ENCODE measurements around the gene ABCA13. TPM values are rescaled to one million over a fixed set of nuclear protein-coding genes. Genes with fewer than 3 reads are reported as not detected.

The ABCA13 gene
- polyA plus RNA-seq, 10 donors: 0.01 to 0.25 (median 0.13) TPM

DNA sequence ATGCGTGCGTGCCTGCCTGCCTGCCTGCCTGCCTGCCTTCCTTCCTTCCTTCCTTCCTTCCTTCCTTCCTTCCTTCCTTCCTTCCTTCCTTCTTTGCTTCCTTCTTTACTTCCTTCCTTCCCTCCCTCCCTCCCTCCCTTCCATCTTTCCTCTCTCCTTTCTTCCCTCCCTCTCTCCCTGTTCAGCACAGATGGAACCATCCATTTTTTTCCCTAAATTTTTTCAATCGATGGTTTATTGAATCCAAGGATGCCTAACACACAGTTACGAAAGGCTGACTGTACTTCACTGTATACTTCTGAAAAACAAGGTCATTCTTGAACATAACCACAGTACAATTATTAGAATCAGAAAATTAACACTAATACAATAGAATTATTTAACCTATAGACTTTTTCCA, 53.8 kb downstream of the ABCA13 start:
- DNase-seq: no peak

DNA sequence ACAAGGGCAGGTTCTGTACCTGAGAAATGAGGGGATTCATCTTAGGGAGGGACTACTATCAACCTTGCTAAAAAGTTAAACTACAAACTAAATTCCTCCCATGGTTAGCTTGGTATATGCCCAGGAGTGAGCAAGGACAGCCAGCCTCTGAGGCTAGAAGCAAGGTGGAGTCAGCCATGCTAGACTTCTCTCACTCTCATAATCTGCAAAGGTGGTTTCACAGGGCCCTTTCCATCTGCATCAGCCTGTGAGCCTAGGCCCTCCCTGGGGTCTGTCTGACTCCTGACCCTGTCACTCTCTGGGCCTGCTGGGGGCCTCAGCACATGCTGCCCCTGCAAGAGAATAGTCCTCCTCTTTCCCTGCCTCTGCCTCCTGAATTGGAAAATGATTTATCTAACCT, 66.1 kb downstream of the ABCA13 start:
- no peak for DNase-seq

DNA sequence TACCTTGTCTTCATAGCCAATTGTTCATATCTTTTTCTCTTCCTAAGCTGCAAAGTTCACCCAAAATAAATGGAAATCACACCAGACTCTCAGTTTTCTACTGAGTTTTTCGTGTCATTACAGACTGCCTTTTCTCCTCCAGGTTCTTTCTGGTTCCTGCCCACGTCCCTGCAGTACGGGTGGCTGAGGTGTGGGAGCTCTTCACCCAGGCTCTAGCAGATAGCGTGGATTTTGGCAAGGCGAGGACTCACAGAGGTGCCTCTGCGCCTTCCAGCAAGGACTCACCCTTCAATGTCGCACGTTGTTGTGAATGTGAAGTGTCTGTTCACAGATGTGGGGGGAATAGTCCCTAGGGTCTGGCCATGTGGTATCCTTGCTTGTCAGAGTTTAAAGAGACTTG, 71.6 kb downstream of the ABCA13 start:
- DNase-seq: no peak

DNA sequence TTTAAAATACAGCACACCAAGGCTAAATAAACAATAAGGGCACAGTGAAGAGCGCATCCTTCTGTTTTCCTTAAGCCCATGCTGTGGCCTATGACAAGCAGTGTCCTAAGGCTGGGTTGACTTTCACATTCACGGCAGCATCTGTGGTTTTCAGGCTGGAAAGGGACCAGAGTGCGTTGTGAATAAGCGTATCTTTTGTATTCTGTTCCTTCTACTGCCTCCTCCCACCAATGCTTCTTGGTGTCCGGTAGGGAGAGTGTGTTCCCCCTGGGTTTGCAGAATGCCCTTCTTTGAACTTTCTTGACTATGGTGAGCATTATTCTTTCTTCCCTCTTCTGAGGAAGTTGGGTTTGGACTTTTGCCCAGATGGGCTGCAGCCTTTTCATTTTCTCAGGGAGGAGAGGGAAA, 73.6 kb downstream of the ABCA13 start:
- DNase-seq: peak; percentile 28 to 44 (median 36)

DNA sequence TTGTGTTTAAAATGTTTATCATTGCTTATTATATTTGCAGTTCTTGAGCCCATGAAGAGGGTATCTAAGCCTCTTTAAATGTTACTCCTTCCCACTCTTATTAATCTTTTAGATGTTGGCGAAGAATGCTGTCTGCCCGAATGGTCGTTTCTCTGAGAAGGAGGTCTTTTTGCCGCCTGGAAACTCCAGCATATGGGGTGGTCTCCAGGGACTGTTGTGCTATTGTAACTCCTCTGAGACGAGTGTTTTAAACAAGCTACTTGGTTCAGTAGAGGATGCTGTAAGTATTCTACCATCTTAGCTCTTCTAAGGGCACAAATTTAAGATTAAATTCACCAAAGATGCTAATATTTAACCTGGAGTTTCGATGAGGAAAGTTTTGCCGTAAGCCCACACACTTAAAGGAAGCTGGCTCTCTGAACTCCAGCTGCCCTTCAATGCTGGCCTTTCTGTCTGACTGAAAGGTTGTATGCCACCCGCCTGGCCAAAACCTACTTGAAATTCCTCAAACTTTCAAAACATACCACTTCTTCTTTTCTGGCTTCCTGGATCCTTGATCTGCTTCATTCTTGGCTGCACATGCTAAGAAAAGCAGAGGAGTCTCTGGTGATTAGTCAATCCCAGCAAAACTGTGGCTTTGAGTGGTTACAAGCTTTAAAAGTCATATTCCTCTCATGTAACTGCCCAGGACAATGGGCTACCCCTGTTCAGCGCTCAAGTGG, 74.7 kb downstream of the ABCA13 start:
- DNase-seq: peak in 1 of 3 donors; percentile 15

DNA sequence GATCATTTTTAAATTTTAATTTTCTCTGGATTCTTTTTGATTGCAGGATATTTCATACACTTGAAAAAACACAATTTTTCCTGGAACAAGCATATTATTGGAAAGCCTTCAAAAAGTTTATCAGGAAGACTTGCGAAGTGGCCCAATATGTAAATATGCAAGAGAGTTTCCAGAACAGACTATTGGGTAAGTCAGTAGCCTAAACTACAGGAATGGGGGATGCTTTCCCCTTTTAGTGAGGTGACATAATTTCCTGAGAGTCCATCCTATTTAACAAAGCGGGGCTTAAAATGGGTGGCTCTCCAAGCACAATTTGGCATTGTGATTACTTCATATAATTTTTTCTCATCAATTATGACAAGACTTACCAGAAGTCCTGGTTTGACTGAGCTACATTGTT, 77.9 kb downstream of the ABCA13 start:
- DNase-seq: no peak

DNA sequence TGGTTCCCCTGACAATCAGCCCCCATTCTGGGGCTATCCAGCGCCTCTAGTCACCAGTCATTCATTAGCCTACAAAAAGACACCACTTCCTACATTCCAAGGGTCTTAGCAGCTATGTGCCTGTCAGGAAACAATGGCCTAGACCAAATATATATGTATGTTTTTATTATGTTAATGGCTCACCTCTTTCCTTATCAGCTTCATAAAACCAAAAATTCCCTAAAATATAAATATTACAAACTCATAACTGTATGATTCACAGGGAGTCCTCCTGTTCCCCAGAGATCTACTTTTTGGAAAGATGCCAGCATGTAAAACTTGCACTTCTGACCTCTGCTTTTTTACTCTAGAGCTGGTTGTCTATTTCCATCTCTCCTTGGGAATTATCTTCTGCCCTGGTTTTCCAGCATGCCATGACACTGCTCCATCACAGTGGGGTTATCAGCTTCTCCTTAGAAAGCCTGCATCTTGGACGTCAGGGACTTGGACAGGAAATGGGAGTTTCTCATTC, 79.2 kb downstream of the ABCA13 start:
- peak in 2 of 3 donors; percentile 17 to 49 for DNase-seq

DNA sequence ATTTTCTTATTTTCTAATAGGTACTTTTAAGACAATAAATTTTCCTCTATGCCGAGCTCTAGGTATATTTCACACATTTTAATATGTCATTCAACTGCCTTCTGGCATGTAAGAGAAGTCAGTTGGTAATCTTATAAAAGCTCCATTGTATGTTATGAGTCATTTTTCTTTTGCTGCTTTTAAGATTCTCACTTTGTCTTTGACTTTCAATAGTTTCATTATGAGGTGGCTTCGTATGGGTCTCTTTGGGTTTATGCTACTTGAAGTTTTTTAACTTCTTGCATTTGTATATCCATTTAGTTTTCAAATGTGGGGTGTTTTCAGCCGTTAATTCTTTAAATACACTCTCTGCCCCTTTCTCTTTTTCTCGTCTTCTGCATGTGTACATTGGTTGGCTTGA, 80.5 kb downstream of the ABCA13 start:
- no peak for DNase-seq

DNA sequence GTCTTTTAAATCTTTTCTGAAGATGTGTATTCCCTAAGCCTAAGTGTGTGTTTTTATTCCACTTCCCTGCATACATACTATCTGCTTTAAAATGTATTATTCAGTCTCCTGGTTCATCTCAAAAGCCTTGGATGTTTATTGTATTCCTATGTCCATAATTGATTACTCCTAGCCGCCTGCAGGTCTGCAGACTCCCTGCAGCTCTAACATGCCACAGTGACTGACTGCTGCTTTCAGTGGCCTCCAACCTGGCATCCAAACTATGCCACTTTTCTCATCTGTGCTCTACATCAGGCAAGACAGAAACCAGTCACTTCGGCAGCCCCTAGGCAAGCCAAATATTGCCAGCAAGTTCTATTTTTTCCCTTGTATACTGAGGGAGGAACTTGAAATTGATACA, 81.7 kb downstream of the ABCA13 start:
- no peak for DNase-seq

DNA sequence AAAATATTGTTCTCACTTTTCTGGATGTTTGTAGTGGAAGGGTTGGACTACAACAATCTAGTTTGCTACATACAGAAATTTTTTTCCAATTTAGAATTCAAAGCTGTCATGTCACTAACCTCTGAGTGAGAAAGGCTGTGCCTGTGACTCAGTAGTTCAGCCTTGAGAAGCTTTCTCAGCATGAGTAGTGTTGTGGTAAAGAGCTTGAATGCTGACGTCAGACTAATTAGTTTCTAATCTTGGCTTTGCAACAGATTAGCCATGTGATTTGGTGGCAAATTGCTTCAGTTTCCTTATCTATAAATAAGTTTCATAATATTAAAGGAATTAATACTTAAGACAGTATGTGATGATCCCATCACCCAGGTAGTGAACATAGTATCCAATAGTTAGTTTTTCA, 83.8 kb downstream of the ABCA13 start:
- DNase-seq: peak in 1 of 3 donors; percentile 32

DNA sequence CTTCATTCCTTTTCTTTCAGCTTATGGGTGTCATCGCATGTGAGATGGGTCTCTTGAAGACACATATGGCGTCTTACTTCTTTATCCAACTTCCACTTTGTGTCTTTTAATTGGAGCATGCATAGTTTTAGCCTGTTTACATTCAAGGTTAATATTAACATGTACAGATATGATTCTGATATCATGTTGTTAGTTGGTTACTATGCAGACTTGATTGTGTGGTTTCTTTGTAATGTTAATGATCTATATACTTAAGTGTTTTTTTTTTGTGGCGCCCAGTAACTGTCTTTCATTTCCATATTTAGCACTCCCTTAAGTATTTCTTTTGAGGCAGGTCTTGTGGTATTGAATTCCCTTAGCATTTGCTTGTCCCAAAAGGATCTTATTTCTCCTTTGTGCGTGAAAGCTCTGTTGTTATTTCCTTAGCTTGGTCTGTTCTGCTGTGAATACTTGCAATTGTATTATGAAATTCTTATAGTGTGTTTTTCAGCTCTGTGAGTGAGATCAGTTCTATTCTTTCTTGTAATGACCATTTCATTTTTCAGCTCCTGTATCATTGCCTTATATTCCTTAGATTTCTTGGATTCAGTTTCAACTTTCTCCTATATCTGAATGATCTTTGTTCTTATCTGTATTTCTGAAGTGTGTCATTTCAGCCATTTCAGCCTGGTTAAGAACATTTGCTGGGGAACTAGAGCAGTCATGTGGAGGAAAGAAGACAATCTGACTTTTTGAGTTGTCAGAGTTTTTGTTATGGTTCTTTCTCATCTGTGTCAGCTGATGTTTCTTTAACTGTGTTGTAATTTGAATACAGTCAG, 88.4 kb downstream of the ABCA13 start:
- no peak for DNase-seq

DNA sequence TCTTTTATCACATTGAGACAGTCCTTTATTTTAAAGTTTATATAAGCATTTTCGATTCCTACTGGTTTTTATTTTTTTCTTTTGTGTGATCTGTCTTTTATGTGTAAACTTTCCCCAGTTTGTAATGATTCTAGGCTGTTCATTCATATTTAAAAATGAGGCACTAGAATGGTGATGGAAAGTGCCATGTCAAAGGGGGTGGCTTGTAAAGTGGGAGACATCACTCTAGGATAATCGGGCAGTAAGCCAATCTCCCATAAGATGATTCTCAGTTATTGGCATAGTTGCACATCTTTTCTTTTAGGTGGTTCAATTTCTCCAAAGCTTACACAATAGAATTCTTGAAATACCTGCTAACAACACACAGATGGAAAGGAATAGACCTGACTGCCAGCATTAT, 90.4 kb downstream of the ABCA13 start:
- no peak for DNase-seq

DNA sequence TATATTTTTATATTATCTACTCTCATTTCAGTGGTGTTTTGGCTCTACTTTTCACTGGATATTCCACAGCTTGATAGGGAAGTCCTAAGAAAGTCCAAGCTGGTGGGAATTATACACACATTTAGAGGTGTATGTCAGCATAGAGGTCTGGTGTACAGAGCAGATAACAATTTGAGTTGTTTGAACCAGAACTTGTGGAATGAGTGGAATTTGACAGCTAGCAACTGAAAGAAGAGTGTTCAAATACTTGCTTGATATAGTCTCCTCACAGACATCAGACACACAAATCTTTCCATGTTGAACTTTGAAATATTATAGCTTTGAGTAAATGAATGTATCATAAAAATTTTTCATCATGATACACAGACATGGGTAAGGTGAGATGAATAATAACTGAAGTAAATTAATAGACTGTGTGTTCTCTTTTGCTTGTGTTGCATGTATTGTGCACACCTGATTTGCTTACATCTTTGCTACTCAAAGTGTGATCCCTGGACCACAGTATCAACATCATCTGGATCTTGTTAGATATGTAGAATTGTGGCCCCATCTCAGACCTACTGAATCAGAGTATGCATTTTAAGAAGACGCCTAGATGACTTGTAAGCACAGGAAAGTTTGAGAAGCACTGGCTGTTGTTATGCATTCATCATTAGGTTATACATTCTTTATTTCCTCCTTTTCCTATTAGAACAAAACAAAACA, 91.5 kb downstream of the ABCA13 start:
- no peak for DNase-seq

DNA sequence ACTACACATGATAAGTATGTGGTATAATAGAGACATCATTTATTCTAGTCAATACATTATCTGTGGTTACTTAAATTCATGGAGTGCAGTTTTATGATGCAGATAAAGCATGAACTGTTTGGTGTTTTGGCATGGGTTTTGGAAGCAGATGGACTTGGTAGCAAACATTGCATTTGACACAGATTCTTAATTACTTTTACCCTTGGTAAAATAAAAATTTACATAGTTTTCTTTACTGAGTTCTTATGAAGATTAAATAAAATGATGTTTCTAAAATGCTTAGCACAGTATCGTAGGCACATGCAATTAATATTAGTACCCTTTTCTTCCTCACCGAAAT, 92.0 kb downstream of the ABCA13 start:
- DNase-seq: no peak

DNA sequence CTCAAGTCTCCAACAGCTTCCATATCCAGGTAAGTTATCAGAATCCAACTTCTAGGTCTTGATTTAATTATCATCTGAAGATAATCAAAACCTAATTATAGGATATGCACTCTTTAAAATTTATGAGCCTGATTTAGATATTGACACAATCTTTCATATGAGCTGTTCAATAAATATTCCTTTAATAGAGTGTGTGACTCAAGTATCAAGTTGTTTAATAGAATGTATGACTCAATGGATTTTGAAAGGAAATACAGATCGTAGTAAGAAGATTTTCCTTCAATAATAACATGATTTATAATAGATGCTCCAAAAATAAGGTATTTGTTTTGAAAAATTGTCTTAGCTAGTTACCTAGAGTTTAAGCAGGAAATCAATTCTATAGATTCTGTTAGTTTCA, 97.8 kb downstream of the ABCA13 start:
- no peak for DNase-seq

DNA sequence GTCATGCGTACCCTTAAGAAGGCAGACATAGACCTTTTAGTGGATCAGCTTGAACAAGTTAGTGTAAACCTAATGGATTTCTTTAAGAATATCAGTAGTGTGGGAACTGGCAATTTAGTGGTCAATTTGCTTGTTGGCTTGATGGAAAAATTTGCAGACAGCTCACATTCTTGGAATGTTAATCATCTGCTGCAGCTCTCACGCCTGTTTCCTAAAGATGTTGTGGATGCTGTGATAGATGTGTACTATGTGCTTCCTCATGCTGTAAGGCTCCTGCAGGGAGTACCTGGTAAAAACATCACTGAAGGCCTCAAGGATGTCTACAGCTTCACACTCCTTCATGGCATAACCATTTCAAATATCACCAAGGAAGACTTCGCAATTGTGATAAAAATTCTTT, 103.4 kb downstream of the ABCA13 start:
- peak in 1 of 3 donors; percentile 18 for DNase-seq

DNA sequence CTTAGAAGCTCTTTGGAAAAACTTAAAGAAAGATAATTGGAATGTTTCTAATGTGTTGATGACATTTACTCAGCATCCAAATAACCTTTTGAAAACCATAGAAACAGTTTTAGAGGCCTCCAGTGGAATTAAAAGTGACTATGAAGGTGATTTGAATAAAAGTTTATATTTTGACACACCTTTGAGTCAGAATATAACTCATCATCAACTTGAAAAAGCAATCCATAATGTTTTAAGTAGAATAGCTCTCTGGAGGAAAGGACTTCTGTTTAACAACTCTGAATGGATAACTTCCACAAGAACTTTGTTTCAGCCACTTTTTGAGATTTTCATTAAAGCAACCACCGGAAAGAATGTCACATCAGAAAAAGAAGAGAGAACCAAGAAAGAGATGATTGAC, 108.2 kb downstream of the ABCA13 start:
- no peak for DNase-seq

DNA sequence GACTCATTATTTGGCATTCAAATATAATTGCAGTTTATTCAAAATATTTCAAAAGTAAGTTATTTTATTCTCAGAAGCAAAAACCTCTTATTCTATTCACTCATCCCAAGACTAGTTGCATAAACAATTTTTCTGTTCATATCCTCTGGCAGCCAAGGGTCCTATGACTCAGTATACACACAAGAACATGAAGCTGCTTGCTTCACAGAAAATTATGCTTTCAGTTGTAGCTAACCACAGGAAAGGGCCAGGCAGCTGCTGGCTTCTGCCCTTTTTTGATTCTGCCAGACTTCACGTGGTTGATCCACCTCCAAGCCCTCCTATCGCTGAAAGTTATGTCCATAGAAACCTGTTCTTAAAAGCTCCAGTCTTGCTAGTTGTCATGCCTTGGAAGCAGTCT, 108.8 kb downstream of the ABCA13 start:
- peak in 1 of 3 donors; percentile 38 for DNase-seq

DNA sequence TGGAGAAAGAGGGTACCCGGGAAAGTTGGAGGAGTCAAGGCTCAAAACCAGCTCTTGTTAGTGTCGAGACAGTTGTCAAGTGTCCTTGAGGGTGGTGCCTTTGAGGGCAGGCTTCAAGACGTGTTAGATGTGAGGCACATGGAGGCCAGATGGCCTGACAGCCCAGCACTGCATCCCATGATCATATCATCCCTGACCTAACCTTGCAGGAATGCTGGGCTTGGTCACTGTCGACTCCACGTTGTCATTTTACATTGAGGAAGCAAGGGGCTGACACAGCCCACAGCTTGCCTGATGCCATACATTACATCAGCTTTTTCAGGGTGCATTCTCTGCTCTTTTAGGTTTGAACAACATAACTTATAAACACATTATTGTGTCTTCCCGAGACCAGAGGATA, 114.1 kb downstream of the ABCA13 start:
- peak in 1 of 3 donors; percentile 21 for DNase-seq

DNA sequence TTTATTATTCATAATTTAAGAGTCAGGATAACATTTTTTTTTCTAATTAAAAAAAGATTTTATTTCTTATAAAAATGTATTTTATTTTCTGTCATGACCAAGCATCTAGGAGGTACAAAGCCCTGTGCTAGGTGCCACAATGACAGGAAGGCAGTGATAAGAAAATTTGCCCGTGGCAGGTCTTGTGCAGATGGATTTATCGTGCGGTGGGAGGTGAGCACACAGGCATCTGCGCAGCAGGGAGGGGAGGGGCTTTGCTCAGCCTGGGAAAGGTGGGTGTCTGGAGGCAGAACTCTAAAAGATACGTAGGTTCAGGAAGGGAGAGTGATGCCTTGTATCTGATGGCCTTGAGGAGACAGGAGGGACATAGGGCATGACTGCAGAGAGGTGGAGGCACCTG, 115.6 kb downstream of the ABCA13 start:
- no peak for DNase-seq

DNA sequence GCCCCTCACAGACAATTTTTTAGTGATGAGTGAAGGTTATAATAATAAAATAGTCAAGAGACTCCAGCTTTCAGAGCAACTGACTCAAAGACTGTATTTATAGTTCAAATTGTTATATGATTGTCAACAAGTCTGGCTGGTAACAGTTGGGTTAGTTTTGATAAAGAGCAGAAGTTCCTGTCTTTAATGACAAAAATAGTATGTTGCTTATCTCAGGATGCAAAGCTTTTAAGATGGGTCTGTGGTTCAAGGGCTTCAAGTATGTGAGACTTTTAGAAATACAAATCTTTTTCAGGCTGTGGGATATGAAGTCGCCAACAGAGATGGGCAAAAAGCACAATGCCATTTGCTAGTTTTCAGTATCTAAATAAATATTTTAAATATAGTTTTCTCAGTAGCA, 118.4 kb downstream of the ABCA13 start:
- no peak for DNase-seq

DNA sequence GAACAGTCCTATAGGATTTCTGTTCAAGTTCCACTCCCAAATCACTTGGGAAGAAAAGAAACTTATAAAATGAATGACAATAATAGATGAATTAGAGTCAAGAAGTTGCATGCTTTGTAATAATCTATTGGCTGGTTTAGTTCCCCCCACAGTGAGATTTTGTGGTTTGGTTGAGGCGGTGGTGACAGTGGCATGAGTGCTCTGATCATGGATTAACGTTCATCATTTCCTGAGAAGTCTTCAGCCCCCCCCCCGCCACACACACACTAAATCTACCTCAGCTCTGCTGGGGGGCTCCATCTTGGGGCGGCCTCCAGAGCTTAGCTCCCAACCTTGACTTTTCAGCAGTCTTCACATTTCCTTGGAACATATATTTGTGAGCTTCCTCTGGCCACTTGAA, 121.7 kb downstream of the ABCA13 start:
- no peak for DNase-seq
